B cell (primary cell): ENCODE results near the gene GTF3C5. TPM values are rescaled to one million over a fixed set of nuclear protein-coding genes. Genes with fewer than 3 reads are reported as not detected.

Experiments used
- ATAC-seq: fragments of 200-7000 bp; cut with Tn5 transposase; one replicate; pipeline ENCODE4 v1.10.0; 2021; ENCODE audit warnings: low read depth, mild to moderate bottlenecking, moderate number of reproducible peaks, moderate library complexity
- CTCF ChIA-PET: fragments of 350-600 bp; sonication (Branson Sonifier 250); formaldehyde crosslinking; loops from one replicate; lab custom pipeline; 2021; ENCODE audit warnings: antibody characterized with exemption, inconsistent platforms; lab: Charles Lee
- POLR2A ChIA-PET: fragments of 350-600 bp; sonication (Branson Sonifier 250); formaldehyde crosslinking; loops from one replicate; lab custom pipeline; 2021; ENCODE audit warnings: antibody characterized with exemption; lab: Charles Lee
- DNase-seq: peaks from one replicate; pipeline ENCODE4 v3.0.0; 2013
- H2AFZ ChIP-seq: 2 replicates; pipeline ENCODE4 v1.6.1; 2012; ENCODE audit warnings: mild to moderate bottlenecking, low read depth, low read length; ENCODE audit not compliant: insufficient read depth, poor library complexity, severe bottlenecking
- H3K27ac ChIP-seq, 2 donors: 1 replicate in 1 of 2; 2 replicates in 1 of 2; pipeline ENCODE4 v1.5.1; 2012 to 2013; ENCODE audit warnings: low read length in 2 of 2, mild to moderate bottlenecking in 2 of 2, moderate library complexity in 1 of 2
- H3K27me3 ChIP-seq, 4 experiments: fragments of 200-600 bp in 1 of 4; sonication (generic) in 1 of 4; replicated peaks in 1 of 4; 1 replicate in 2 of 4; 2 replicates in 2 of 4; pipeline versions ENCODE4 v1.6.1 to v1.7.0; 2013 to 2016; ENCODE audit warnings: low read length in 3 of 4, mild to moderate bottlenecking in 2 of 4, mixed read lengths in 1 of 4, moderate library complexity in 1 of 4; ENCODE audit not compliant: insufficient read depth in 4 of 4, control insufficient read depth in 3 of 4; ENCODE audit errors: control extremely low read depth in 1 of 4
- H3K36me3 ChIP-seq, 2 experiments: replicated peaks in 1 of 2; 1 replicate in 1 of 2; 2 replicates in 1 of 2; pipeline versions ENCODE4 v1.6.1 to v1.7.1; 2013; ENCODE audit warnings: low read length in 1 of 2; ENCODE audit not compliant: insufficient read depth in 2 of 2, control insufficient read depth in 1 of 2; ENCODE audit errors: control extremely low read depth in 1 of 2, extremely low read depth in 1 of 2
- H3K4me1 ChIP-seq, 2 donors: fragments of 200-600 bp in 1 of 2; sonication (generic) in 1 of 2; 1 replicate in 1 of 2; 2 replicates in 1 of 2; pipeline versions ENCODE4 v1.5.1 to v1.6.1; 2013 to 2017; ENCODE audit warnings: low read length in 2 of 2; ENCODE audit not compliant: control insufficient read depth in 2 of 2, insufficient read depth in 2 of 2
- H3K4me2 ChIP-seq: replicated peaks from 2 replicates; pipeline ENCODE3; 2012; ENCODE audit warnings: mild to moderate bottlenecking, low read depth, low read length; ENCODE audit not compliant: poor library complexity, severe bottlenecking
- H3K4me3 ChIP-seq, 5 experiments: fragments of 200-600 bp in 1 of 5; sonication (generic) in 1 of 5; 1 replicate in 3 of 5; 2 replicates in 2 of 5; pipeline versions ENCODE4 v1.5.1 to v1.7.0; 2011 to 2016; ENCODE audit warnings: low read length in 4 of 5, mild to moderate bottlenecking in 4 of 5, low read depth in 2 of 5, control low read depth in 1 of 5, moderate library complexity in 1 of 5; ENCODE audit not compliant: insufficient read depth in 1 of 5; ENCODE audit errors: control extremely low read depth in 1 of 5, extremely low read depth in 1 of 5
- H3K79me2 ChIP-seq: fragments of 200-600 bp; sonication (generic); one replicate; pipeline ENCODE4 v1.6.0; 2016; ENCODE audit warnings: low read length; ENCODE audit not compliant: control insufficient read depth, insufficient read depth
- H3K9ac ChIP-seq: fragments of 200-600 bp; sonication (generic); 2 replicates; pipeline ENCODE4 v1.6.1; 2017; ENCODE audit warnings: mild to moderate bottlenecking, low read length, moderate library complexity
- H3K9me3 ChIP-seq, 3 donors: one replicate each; pipeline versions ENCODE4 v1.6.1 to v1.7.1; 2013; ENCODE audit warnings: low read length in 2 of 3; ENCODE audit not compliant: control insufficient read depth in 2 of 3, insufficient read depth in 1 of 3; ENCODE audit errors: control extremely low read depth in 1 of 3
- H4K20me1 ChIP-seq: 2 replicates; pipeline ENCODE4 v1.6.0; 2012; ENCODE audit warnings: mild to moderate bottlenecking, low read length; ENCODE audit not compliant: insufficient read depth, control insufficient read depth, poor library complexity, severe bottlenecking
- H3K27ac Mint-ChIP-seq: one replicate; pipeline ENCODE4 v1.8.0; 2021; ENCODE audit warnings: mixed read lengths
- H3K27me3 Mint-ChIP-seq: one replicate; pipeline ENCODE4 v1.8.0; 2021; ENCODE audit warnings: mixed read lengths
- H3K4me1 Mint-ChIP-seq: one replicate; pipeline ENCODE4 v1.8.0; 2021; ENCODE audit warnings: mixed read lengths
- H3K4me3 Mint-ChIP-seq: one replicate; pipeline ENCODE4 v1.8.0; 2021; ENCODE audit warnings: mixed read lengths
- H3K9me3 Mint-ChIP-seq: one replicate; pipeline ENCODE4 v1.8.0; 2022; ENCODE audit warnings: mixed read lengths; ENCODE audit not compliant: insufficient read depth
- CTCF ChIP-seq: fragments of 200-600 bp; IDR thresholded peaks from one replicate; pipeline ENCODE4 v1.8.0; 2022; ENCODE audit warnings: antibody characterized with exemption, mild to moderate bottlenecking
- EZH2 ChIP-seq: IDR thresholded peaks from 2 replicates; pipeline ENCODE4 v1.6.1; 2012; ENCODE audit warnings: borderline replicate concordance, low read depth, mild to moderate bottlenecking, moderate library complexity, low read length; ENCODE audit not compliant: insufficient read depth, poor library complexity, severe bottlenecking
- WGBS: methylation state at CpG from one replicate; pipeline ENCODE4 v1.1.5; 2013; ENCODE audit warnings: missing lambda C conversion rate; ENCODE audit not compliant: insufficient coverage; 5-methylcytosine and 5-hydroxymethylcytosine counted together
- intact Hi-C: fragments of 100-400 bp; cut with micrococcal nuclease; formaldehyde crosslinking; loops from one replicate; pipeline ENCODE4 v1.10.0; 2022
- polyA plus RNA-seq: library from polyadenylated mRNA; depleted of rRNA; stranded (reverse); fragments of >200 nt; gene quantifications from 2 replicates; pipeline ENCODE4 v1.2.3, GENCODE V29; 2012
- total RNA-seq, 2 donors: library from RNA; stranded (reverse); fragments of 120-200 nt in 1 of 2; gene quantifications; 1 replicate in 1 of 2; 2 replicates in 1 of 2; pipeline versions ENCODE4 v1.2.3 to v1.2.4, GENCODE V29; 2013 to 2022

The GTF3C5 gene
- total and polyA plus RNA-seq, 2 donors (not counting 1 experiment from before 2014, with no cell fraction given), result 80.5 to 91.2 TPM

GRCh38 chr9:132982458-132982857 lies 48.3 kb upstream of the GTF3C5 start:
- CTCF ChIA-PET, result no interaction called here
- H3K4me3 Mint-ChIP-seq, result no peak overlapping the region
- no peak overlapping the region for H3K27ac Mint-ChIP-seq
- no peak overlapping the region for H3K27ac ChIP-seq
- POLR2A ChIA-PET, result no interaction called here
- TF ChIP-seq CTCF, result no peak
- no peak for TF ChIP-seq EZH2
- 9% methylated on average over 7 of the region's 8 CpGs for WGBS
- H3K9me3 Mint-ChIP-seq, result no peaks in the 10 kb centered on the region
- H3K9me3 ChIP-seq, result peaks cover 0 to 5% (median 0%) of the 10 kb centered on the region in 3 donors
- H4K20me1 ChIP-seq, result no peaks in the 10 kb centered on the region
- intact Hi-C loops, result no loop called here
- peak overlapping the region; percentile 42 for H3K4me2 ChIP-seq
- H3K27me3 ChIP-seq, result peaks cover 0 to 66% (median 23%) of the 10 kb centered on the region in 4 experiments
- DNase-seq (no peak), ATAC-seq (peak; percentile 18)
- H3K9ac ChIP-seq, result no peak overlapping the region
- no peak overlapping the region for H3K4me3 ChIP-seq
- H3K27me3 Mint-ChIP-seq, result peaks cover 45% of the 10 kb centered on the region
- no peak overlapping the region for H2AFZ ChIP-seq
- H3K4me1 ChIP-seq, result peaks cover 27 to 29% of the 10 kb centered on the region in 2 donors
- H3K36me3 ChIP-seq, result no peaks in the 10 kb centered on the region
- no peaks in the 10 kb centered on the region for H3K79me2 ChIP-seq
- peaks cover 25% of the 10 kb centered on the region for H3K4me1 Mint-ChIP-seq

GRCh38 chr9:132983491-132984201 lies 47.2 kb upstream of the GTF3C5 start:
- intact Hi-C loops, result no loop called here
- Histone ChIP-seq H3K4me3 (no peak overlapping the region), H3K79me2 (no peaks in the 10 kb centered on the region), H3K9me3 (peaks cover 0 to 2% (median 0%) of the 10 kb centered on the region in 3 donors), H3K9ac (no peak overlapping the region), H3K27me3 (peaks cover 0 to 60% (median 18%) of the 10 kb centered on the region in 4 experiments), H3K4me2 (no peak overlapping the region), H3K27ac (no peak overlapping the region), H2AFZ (no peak overlapping the region), H3K4me1 (peaks cover 15 to 20% of the 10 kb centered on the region in 2 donors), H4K20me1 (no peaks in the 10 kb centered on the region), H3K36me3 (no peaks in the 10 kb centered on the region)
- 73% methylated on average over 8 of the region's 11 CpGs for WGBS
- Mint-ChIP-seq H3K27me3 (peaks cover 48% of the 10 kb centered on the region), H3K4me1 (peaks cover 15% of the 10 kb centered on the region), H3K9me3 (no peaks in the 10 kb centered on the region), H3K27ac (no peak overlapping the region), H3K4me3 (no peak overlapping the region)
- CTCF ChIA-PET, result no interaction called here
- no peak for TF ChIP-seq EZH2
- no peak for TF ChIP-seq CTCF
- POLR2A ChIA-PET, result no interaction called here
- DNase-seq, result no peak
- no peak for ATAC-seq
